Lung (tissue), 12 donors: ENCODE measurements around the gene KDM3B. TPM values are rescaled to one million over a fixed set of nuclear protein-coding genes. Genes with fewer than 3 reads are reported as not detected.

Source experiments
- ATAC-seq: fragments of 200-7000 bp; cut with Tn5 transposase; one replicate; pipeline ENCODE4 v1.9.1; 2020; ENCODE audit warnings: moderate number of reproducible peaks; ENCODE audit not compliant: insufficient read depth, low FRiP score
- DNase-seq, 3 donors: peaks; one replicate each; pipeline ENCODE4 v3.0.0-alpha.2; 2013 to 2017
- H3K27ac ChIP-seq, 2 donors: one replicate each; pipeline ENCODE4 v1.5.1; 2013; ENCODE audit warnings: mild to moderate bottlenecking in 2 of 2, moderate library complexity in 2 of 2, control low read depth in 1 of 2, inconsistent platforms in 1 of 2, low read depth in 1 of 2, low read length in 1 of 2
- H3K27me3 ChIP-seq, 3 donors: one replicate each; pipeline ENCODE4 v1.5.1; 2013; ENCODE audit warnings: low read length in 2 of 3; ENCODE audit not compliant: control insufficient read depth in 3 of 3, insufficient read depth in 3 of 3
- H3K36me3 ChIP-seq, 4 donors: one replicate each; pipeline ENCODE4 v1.5.1; 2013; ENCODE audit warnings: low read length in 4 of 4, mild to moderate bottlenecking in 1 of 4, moderate library complexity in 1 of 4; ENCODE audit not compliant: control insufficient read depth in 4 of 4, insufficient read depth in 4 of 4
- H3K4me1 ChIP-seq, 5 donors: one replicate each; pipeline ENCODE4 v1.5.1; 2013; ENCODE audit warnings: low read length in 5 of 5, mild to moderate bottlenecking in 2 of 5, moderate library complexity in 1 of 5; ENCODE audit not compliant: control insufficient read depth in 5 of 5, insufficient read depth in 5 of 5
- H3K4me3 ChIP-seq: one replicate; pipeline ENCODE4 v1.5.1; 2013; ENCODE audit warnings: mild to moderate bottlenecking, control low read depth, moderate library complexity
- H3K9ac ChIP-seq, 2 donors: one replicate each; pipeline ENCODE4 v1.5.1; 2013; ENCODE audit warnings: low read length in 2 of 2, control low read depth in 1 of 2; ENCODE audit not compliant: insufficient read depth in 1 of 2
- H3K9me3 ChIP-seq, 4 donors: one replicate each; pipeline ENCODE4 v1.5.1; 2013; ENCODE audit warnings: low read length in 3 of 4, mild to moderate bottlenecking in 1 of 4, moderate library complexity in 1 of 4; ENCODE audit not compliant: control insufficient read depth in 4 of 4, insufficient read depth in 3 of 4
- CTCF ChIP-seq: IDR thresholded peaks from 2 replicates; pipeline ENCODE4 v1.5.1; 2012; ENCODE audit warnings: mild to moderate bottlenecking; ENCODE audit errors: control extremely low read depth, extremely low read depth
- WGBS, 2 donors: extraction: QIAGEN DNeasy Blood & Tissue Kit; methylation state at CpG; one replicate each; pipeline ENCODE4 v1.1.7; 2013; 5-methylcytosine and 5-hydroxymethylcytosine counted together
- polyA plus RNA-seq, 2 donors: library from polyadenylated mRNA; stranded (reverse); fragments of 200-250 nt; gene quantifications; one replicate each; pipeline ENCODE4 v1.2.1, GENCODE V29; 2013
- total RNA-seq, 2 donors: library from RNA; depleted of rRNA in 1 of 2; stranded (reverse); fragments of >200 nt in 1 of 2; gene quantifications; one replicate each; pipeline ENCODE4 v1.2.1, GENCODE V29; 2014 to 2021
- donor health status: control.
- donor health status: control.
- donor health status: Bipolar disorder and iron deficiency.
- donor health status: healthy.
- donor health status: DM: yes; HTN: yes; CAD: no.

KDM3B gene
- total and polyA plus RNA-seq, 4 donors = 17.7 to 92.7 (median 37.5) TPM

- Histone ChIP-seq H3K36me3 (no peaks in the 10 kb centered on the region), H3K27me3 (no peaks in the 10 kb centered on the region), H3K27ac (no peak overlapping the region), H3K4me1 (peaks cover 0 to 5% (median 0%) of the 10 kb centered on the region in 5 donors), H3K9me3 (no peaks in the 10 kb centered on the region), H3K4me3 (no peak overlapping the region), H3K9ac (no peak overlapping the region)
- WGBS, 2 donors = 86 to 89% methylated on average over 18 of the region's 18 CpGs
- DNase-seq (no peak), ATAC-seq (no peak)
- no peak for TF ChIP-seq CTCF
These were observed 93.2 kb downstream of the KDM3B start for GRCh38 chr5:138445547-138446271.

GRCh38 chr5:138448070-138448469 lies 95.6 kb downstream of the KDM3B start:
- H3K36me3 ChIP-seq = no peaks in the 10 kb centered on the region
- 91 to 92% methylated on average over 6 of the region's 6 CpGs for WGBS, 2 donors
- H3K9ac ChIP-seq = no peak overlapping the region
- H3K27ac ChIP-seq = no peak overlapping the region
- no peaks in the 10 kb centered on the region for H3K9me3 ChIP-seq
- DNase-seq (no peak), ATAC-seq (no peak)
- H3K4me3 ChIP-seq = no peak overlapping the region
- TF ChIP-seq CTCF = no peak
- H3K27me3 ChIP-seq = no peaks in the 10 kb centered on the region
- peaks cover 0 to 5% (median 0%) of the 10 kb centered on the region in 5 donors for H3K4me1 ChIP-seq

GRCh38 chr5:138448481-138449398 lies 96.3 kb downstream of the KDM3B start:
- Histone ChIP-seq H3K9ac (no peak overlapping the region), H3K36me3 (no peaks in the 10 kb centered on the region), H3K4me3 (no peak overlapping the region), H3K9me3 (no peaks in the 10 kb centered on the region), H3K4me1 (peaks cover 0 to 5% (median 0%) of the 10 kb centered on the region in 5 donors), H3K27ac (no peak overlapping the region), H3K27me3 (no peaks in the 10 kb centered on the region)
- no peak for TF ChIP-seq CTCF
- DNase-seq = no peak
- WGBS, 2 donors = 81 to 85% methylated on average over 9 of the region's 9 CpGs
- no peak for ATAC-seq
